Measurements from ENCODE around the gene NAALADL1.

GRCh38 chr11:65107751-65108468 lies 49.6 kb upstream of the NAALADL1 start:
- TF ChIP-seq USF2 (IDR thresholded peaks at IDR 0.05; ENCODE audit: low read depth, low read length) (no peak), CEBPB (IDR thresholded peaks at IDR 0.05; ENCODE audit: low read depth, low read length) (no peak), CTCF (conservative IDR thresholded peaks at IDR 0.05; ENCODE audit: low read depth, low read length) (no peak), POLR2A (IDR thresholded peaks at IDR 0.05; ENCODE audit: low read depth, low read length) (no peak), FOS (IDR thresholded peaks at IDR 0.05; ENCODE audit: low read depth, low read length) (no peak), RFX5 (IDR thresholded peaks at IDR 0.05; ENCODE audit: low read depth, low read length) (no peak), CHD1 (IDR thresholded peaks at IDR 0.05; ENCODE audit: low read depth, low read length) (no peak), ELK1 (IDR thresholded peaks at IDR 0.05; ENCODE audit: borderline replicate concordance, low read depth, low read length) (no peak), RAD21 (IDR thresholded peaks at IDR 0.05; ENCODE audit: low read length) (no peak), MXI1 (IDR thresholded peaks at IDR 0.05; ENCODE audit: borderline replicate concordance, low read depth, low read length) (no peak), NFE2L2 (IDR thresholded peaks at IDR 0.05; ENCODE audit: low read depth, low read length) (no peak), MAZ (IDR thresholded peaks at IDR 0.05; ENCODE audit: borderline replicate concordance, low read depth, low read length) (no peak), RCOR1 (IDR thresholded peaks at IDR 0.05; ENCODE audit: insufficient replicate concordance, low read length) (no peak)
